CD14-positive monocyte (primary cell): ENCODE measurements around the gene ARHGEF37. TPM values are rescaled to one million over a fixed set of nuclear protein-coding genes. Genes with fewer than 3 reads are reported as not detected.

Experiments used
- DNase-seq, 3 donors: peaks; one replicate each; pipeline ENCODE4 v3.0.0-alpha.2; 2011 to 2022
- H2AFZ ChIP-seq: 2 replicates; pipeline ENCODE4 v1.6.0; 2012; ENCODE audit warnings: mild to moderate bottlenecking, low read depth, low read length, inconsistent platforms; ENCODE audit not compliant: insufficient read depth, poor library complexity, severe bottlenecking
- H3K27ac ChIP-seq, 2 donors: 1 replicate in 1 of 2; 2 replicates in 1 of 2; pipeline ENCODE4 v1.5.1; 2012 to 2013; ENCODE audit warnings: low read length in 2 of 2, control low read depth in 1 of 2, inconsistent platforms in 1 of 2, low read depth in 1 of 2, mild to moderate bottlenecking in 1 of 2
- H3K27me3 ChIP-seq, 2 donors: one replicate each; pipeline versions ENCODE4 v1.6.0 to v1.6.1; 2011 to 2013; ENCODE audit warnings: low read length in 2 of 2; ENCODE audit not compliant: control insufficient read depth in 2 of 2, insufficient read depth in 2 of 2
- H3K36me3 ChIP-seq, 2 donors: replicated peaks in 1 of 2; 1 replicate in 1 of 2; 2 replicates in 1 of 2; pipeline versions ENCODE4 v1.5.1 to v1.6.1; 2012 to 2013; ENCODE audit warnings: low read length in 2 of 2, control low read depth in 1 of 2, inconsistent platforms in 1 of 2, mild to moderate bottlenecking in 1 of 2; ENCODE audit not compliant: insufficient read depth in 2 of 2, control insufficient read depth in 1 of 2
- H3K4me1 ChIP-seq, 2 donors: 1 replicate in 1 of 2; 2 replicates in 1 of 2; pipeline versions ENCODE4 v1.5.1 to v1.6.1; 2012 to 2013; ENCODE audit warnings: low read length in 2 of 2, control low read depth in 1 of 2, inconsistent platforms in 1 of 2, mild to moderate bottlenecking in 1 of 2, moderate library complexity in 1 of 2; ENCODE audit not compliant: insufficient read depth in 2 of 2, control insufficient read depth in 1 of 2
- H3K4me2 ChIP-seq: replicated peaks from 2 replicates; pipeline ENCODE3; 2012; ENCODE audit warnings: low read length, moderate library complexity, mild to moderate bottlenecking; ENCODE audit not compliant: poor library complexity, severe bottlenecking; ENCODE audit errors: extremely low read depth
- H3K4me3 ChIP-seq, 3 experiments: fragments of 200-600 bp in 1 of 3; sonication (generic) in 1 of 3; replicated peaks in 1 of 3; 1 replicate in 2 of 3; 2 replicates in 1 of 3; pipeline ENCODE4 v1.5.1; 2011 to 2013; ENCODE audit warnings: low read length in 3 of 3, mild to moderate bottlenecking in 3 of 3, control low read depth in 2 of 3, low read depth in 2 of 3, inconsistent platforms in 1 of 3, moderate library complexity in 1 of 3
- H3K79me2 ChIP-seq: 2 replicates; pipeline ENCODE4 v1.6.0; 2012; ENCODE audit warnings: mild to moderate bottlenecking, control low read depth, inconsistent platforms, low read length, moderate library complexity; ENCODE audit not compliant: insufficient read depth
- H3K9ac ChIP-seq: 2 replicates; pipeline ENCODE4 v1.6.0; 2017; ENCODE audit warnings: low read length, mild to moderate bottlenecking; ENCODE audit not compliant: insufficient read depth, poor library complexity, severe bottlenecking
- H3K9me3 ChIP-seq, 2 donors: replicated peaks in 1 of 2; 1 replicate in 1 of 2; 2 replicates in 1 of 2; pipeline versions ENCODE4 v1.5.1 to v1.6.1; 2012 to 2013; ENCODE audit warnings: low read length in 2 of 2, control low read depth in 1 of 2; ENCODE audit not compliant: control insufficient read depth in 1 of 2, insufficient read depth in 1 of 2
- H4K20me1 ChIP-seq: 2 replicates; pipeline ENCODE4 v1.6.0; 2012; ENCODE audit warnings: mild to moderate bottlenecking, low read length, control low read depth, moderate library complexity; ENCODE audit not compliant: insufficient read depth
- H3K27ac Mint-ChIP-seq, 7 donors: one replicate each; pipeline ENCODE4 v1.8.0; 2020; ENCODE audit warnings: mild to moderate bottlenecking in 7 of 7, mixed read lengths in 7 of 7, moderate library complexity in 6 of 7, inconsistent platforms in 2 of 7
- H3K27me3 Mint-ChIP-seq, 3 donors: one replicate each; pipeline ENCODE4 v1.8.0; 2021 to 2022; ENCODE audit warnings: low read depth in 3 of 3, mild to moderate bottlenecking in 3 of 3, mixed read lengths in 3 of 3, moderate library complexity in 3 of 3, inconsistent platforms in 1 of 3
- H3K36me3 Mint-ChIP-seq, 2 donors: one replicate each; pipeline ENCODE4 v1.8.0; 2020; ENCODE audit warnings: mixed read lengths in 2 of 2, inconsistent platforms in 1 of 2, mild to moderate bottlenecking in 1 of 2
- H3K4me1 Mint-ChIP-seq: one replicate; pipeline ENCODE4 v1.8.0; 2020; ENCODE audit warnings: mild to moderate bottlenecking, mixed read lengths
- H3K4me3 Mint-ChIP-seq, 2 donors: one replicate each; pipeline ENCODE4 v1.8.0; 2020; ENCODE audit warnings: mild to moderate bottlenecking in 2 of 2, mixed read lengths in 2 of 2, moderate library complexity in 1 of 2
- H3K9me3 Mint-ChIP-seq, 7 donors: one replicate each; pipeline ENCODE4 v1.8.0; 2020 to 2022; ENCODE audit warnings: mixed read lengths in 7 of 7, mild to moderate bottlenecking in 6 of 7, moderate library complexity in 6 of 7, inconsistent platforms in 2 of 7
- whole genome bisulfite sequencing: methylation state at CpG from one replicate; pipeline ENCODE4 v1.1.5; 2013; ENCODE audit warnings: missing lambda C conversion rate; ENCODE audit not compliant: insufficient coverage; 5-methylcytosine and 5-hydroxymethylcytosine counted together
- intact Hi-C, 2 donors: fragments of 100-400 bp; cut with micrococcal nuclease; formaldehyde crosslinking; loops; one replicate each; pipeline versions ENCODE4 v1.15.0 to v1.15.1; 2023
- polyA plus RNA-seq, 3 donors: library from polyadenylated mRNA; depleted of rRNA in 1 of 3; unstranded in 2 of 3; stranded (reverse) in 1 of 3; fragments of 300-500 nt in 2 of 3; fragments of >200 nt in 1 of 3; fragmentation: Illumina TruSeq in 2 of 3; gene quantifications; 1 replicate in 2 of 3; 2 replicates in 1 of 3; pipeline ENCODE4 v1.2.3, GENCODE V29; 2012 to 2021
- TF ChIP-seq, protein P1 (sequence below): fragments of 200-600 bp; IDR thresholded peaks from one replicate; pipeline ENCODE4 v1.8.0; 2022; ENCODE audit warnings: antibody characterized with exemption, mild to moderate bottlenecking

The ARHGEF37 gene
- polyA plus RNA-seq, 3 donors = not detected

DNA sequence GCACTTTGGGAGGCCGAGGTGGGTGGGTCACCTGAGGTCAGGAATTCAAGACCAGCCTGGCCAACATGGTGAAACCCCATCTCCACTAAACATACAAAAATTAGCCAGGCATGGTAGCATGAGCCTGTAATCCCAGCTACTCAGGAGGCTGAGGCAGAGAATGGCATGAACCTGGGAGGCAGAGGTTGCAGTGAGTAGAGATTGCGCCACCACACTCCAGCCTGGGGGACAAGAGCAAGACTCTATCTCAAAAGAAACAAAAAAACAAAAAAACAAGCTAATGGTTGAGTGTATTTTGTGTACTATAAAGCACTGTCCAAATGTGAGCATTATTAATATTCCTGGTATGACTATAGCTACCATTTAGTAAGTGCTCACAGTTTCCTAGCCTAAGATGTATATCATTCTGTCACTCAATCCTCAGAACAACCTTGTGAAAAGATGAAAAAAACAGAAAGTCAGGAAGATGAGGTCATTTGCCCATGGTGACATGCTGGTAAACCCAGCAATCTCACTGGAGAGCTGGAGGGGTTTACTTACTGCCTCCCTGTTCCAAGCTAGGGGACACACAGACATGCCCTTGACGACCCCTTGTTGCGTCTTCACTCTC, 27.7 kb downstream of the ARHGEF37 start:
- intact Hi-C loops = no loop called here
- no peak overlapping the region for H3K4me3 ChIP-seq
- no peaks in the 10 kb centered on the region for H3K36me3 Mint-ChIP-seq
- H3K27me3 ChIP-seq = no peaks in the 10 kb centered on the region
- peak overlapping the region in 1 of 7 donors; percentile 41 for H3K27ac Mint-ChIP-seq
- TF ChIP-seq, protein P1, sequence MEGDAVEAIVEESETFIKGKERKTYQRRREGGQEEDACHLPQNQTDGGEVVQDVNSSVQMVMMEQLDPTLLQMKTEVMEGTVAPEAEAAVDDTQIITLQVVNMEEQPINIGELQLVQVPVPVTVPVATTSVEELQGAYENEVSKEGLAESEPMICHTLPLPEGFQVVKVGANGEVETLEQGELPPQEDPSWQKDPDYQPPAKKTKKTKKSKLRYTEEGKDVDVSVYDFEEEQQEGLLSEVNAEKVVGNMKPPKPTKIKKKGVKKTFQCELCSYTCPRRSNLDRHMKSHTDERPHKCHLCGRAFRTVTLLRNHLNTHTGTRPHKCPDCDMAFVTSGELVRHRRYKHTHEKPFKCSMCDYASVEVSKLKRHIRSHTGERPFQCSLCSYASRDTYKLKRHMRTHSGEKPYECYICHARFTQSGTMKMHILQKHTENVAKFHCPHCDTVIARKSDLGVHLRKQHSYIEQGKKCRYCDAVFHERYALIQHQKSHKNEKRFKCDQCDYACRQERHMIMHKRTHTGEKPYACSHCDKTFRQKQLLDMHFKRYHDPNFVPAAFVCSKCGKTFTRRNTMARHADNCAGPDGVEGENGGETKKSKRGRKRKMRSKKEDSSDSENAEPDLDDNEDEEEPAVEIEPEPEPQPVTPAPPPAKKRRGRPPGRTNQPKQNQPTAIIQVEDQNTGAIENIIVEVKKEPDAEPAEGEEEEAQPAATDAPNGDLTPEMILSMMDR = no peak
- H3K9me3 Mint-ChIP-seq = peaks cover 0 to 9% (median 0%) of the 10 kb centered on the region in 7 donors
- H3K27ac ChIP-seq = no peak overlapping the region
- peaks cover 0 to 7% of the 10 kb centered on the region in 2 donors for H3K9me3 ChIP-seq
- peaks cover 7% of the 10 kb centered on the region for H3K4me1 Mint-ChIP-seq
- H3K4me1 ChIP-seq = peaks cover 6 to 9% of the 10 kb centered on the region in 2 donors
- no peaks in the 10 kb centered on the region for H3K36me3 ChIP-seq
- no peak for DNase-seq
- no peaks in the 10 kb centered on the region for H4K20me1 ChIP-seq
- no peak overlapping the region for H3K4me2 ChIP-seq
- peaks cover 0 to 4% (median 2%) of the 10 kb centered on the region in 3 donors for H3K27me3 Mint-ChIP-seq
- H3K9ac ChIP-seq = no peak overlapping the region
- H2AFZ ChIP-seq = no peak overlapping the region
- H3K4me3 Mint-ChIP-seq = no peak overlapping the region
- H3K79me2 ChIP-seq = no peaks in the 10 kb centered on the region
- 100% methylated on average over 2 of the region's 4 CpGs for WGBS

DNA sequence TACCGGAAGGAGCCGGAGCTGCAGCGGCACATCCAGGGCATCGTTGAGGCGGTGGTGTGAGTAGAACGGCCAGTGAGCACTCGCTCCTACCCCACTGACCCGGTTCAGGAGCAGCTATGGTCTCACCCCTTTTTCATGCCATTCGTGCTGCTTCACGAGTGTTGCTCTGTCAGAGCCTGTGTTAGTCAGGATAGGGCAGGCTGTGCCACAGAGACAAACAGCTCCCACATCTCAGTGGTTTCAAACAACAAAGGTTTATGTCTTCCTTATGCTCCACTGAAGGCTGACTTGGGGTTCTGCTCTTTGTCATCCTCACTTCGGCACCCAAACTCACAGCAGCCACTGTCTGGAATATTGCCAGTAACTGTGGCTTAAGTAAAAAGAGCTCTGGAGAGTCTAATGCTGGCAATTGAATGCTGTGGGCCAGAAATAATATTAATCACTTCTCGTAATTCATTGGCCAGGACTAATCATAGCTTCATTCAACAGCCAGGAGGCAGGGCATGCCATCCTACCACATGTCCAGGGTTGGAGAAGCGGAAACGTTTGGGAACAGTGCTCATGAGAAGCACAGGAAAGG, 28.4 kb downstream of the ARHGEF37 start:
- no peak for DNase-seq
- H3K27me3 ChIP-seq = no peaks in the 10 kb centered on the region
- no peaks in the 10 kb centered on the region for H3K79me2 ChIP-seq
- Mint-ChIP-seq H3K4me1 (peaks cover 7% of the 10 kb centered on the region), H3K4me3 (no peak overlapping the region), H3K9me3 (peaks cover 0 to 9% (median 0%) of the 10 kb centered on the region in 7 donors), H3K27ac (no peak overlapping the region), H3K36me3 (no peaks in the 10 kb centered on the region), H3K27me3 (peaks cover 0 to 2% (median 2%) of the 10 kb centered on the region in 3 donors)
- 97% methylated on average over 10 of the region's 14 CpGs for WGBS
- intact Hi-C loops = no loop called here
- TF ChIP-seq, protein P1 = no peak
- H3K9me3 ChIP-seq = peaks cover 0 to 7% of the 10 kb centered on the region in 2 donors
- no peaks in the 10 kb centered on the region for H4K20me1 ChIP-seq
- H3K4me3 ChIP-seq = no peak overlapping the region
- no peak overlapping the region for H3K27ac ChIP-seq
- H3K4me1 ChIP-seq = peaks cover 6 to 9% of the 10 kb centered on the region in 2 donors
- no peak overlapping the region for H2AFZ ChIP-seq
- no peaks in the 10 kb centered on the region for H3K36me3 ChIP-seq
- no peak overlapping the region for H3K4me2 ChIP-seq
- no peak overlapping the region for H3K9ac ChIP-seq
